Stimulated activated CD8-positive, alpha-beta memory T cell treated with anti-CD3 and anti-CD28 coated beads, Interleukin-15, amount 100 ng/mL, for 4 hours (primary cell): ENCODE data around the gene PACSIN3.

Experiments
- DNase-seq, 2 donors: peaks; one replicate each; pipeline ENCODE4 v3.0.0-alpha.2; 2020; ENCODE audit warnings: low read depth in 2 of 2

The PACSIN3 gene

GRCh38 chr11:47176328-47177228 lies 9.7 kb downstream of the PACSIN3 start, which contains the start of gene ARFGAP2:
TSS of gene ARFGAP2 (minus strand) at chr11:47176879. CDS start at chr11:47176853, 26 bp downstream.
- DNase-seq, result peak; percentile 92 to 93

GRCh38 chr11:47175746-47176327 lies 10.4 kb downstream of the PACSIN3 start:
- DNase-seq, result no peak

GRCh38 chr11:47172740-47173336 lies 13.4 kb downstream of the PACSIN3 start:
- no peak for DNase-seq

- DNase-seq, result no peak
Observed at GRCh38 chr11:47171856-47172255, 14.4 kb downstream of the PACSIN3 start.

- DNase-seq, result no peak
Observed at GRCh38 chr11:47171061-47171838, 15.0 kb downstream of the PACSIN3 start.

- no peak for DNase-seq
Observed at GRCh38 chr11:47166368-47166767, 19.9 kb downstream of the PACSIN3 start.

GRCh38 chr11:47165253-47165840 lies 20.9 kb downstream of the PACSIN3 start:
- no peak for DNase-seq

- no peak for DNase-seq
Observed at GRCh38 chr11:47164321-47164720, 21.9 kb downstream of the PACSIN3 start.

GRCh38 chr11:47163898-47164297 lies 22.3 kb downstream of the PACSIN3 start:
- DNase-seq, result no peak

- no peak for DNase-seq
Observed at GRCh38 chr11:47163193-47163592, 23.0 kb downstream of the PACSIN3 start.

GRCh38 chr11:47162426-47162825 lies 23.8 kb downstream of the PACSIN3 start:
- DNase-seq, result no peak

GRCh38 chr11:47161890-47162289 lies 24.3 kb downstream of the PACSIN3 start:
- no peak for DNase-seq

GRCh38 chr11:47161134-47161854 lies 24.9 kb downstream of the PACSIN3 start:
- DNase-seq, result no peak

GRCh38 chr11:47160753-47161133 lies 25.5 kb downstream of the PACSIN3 start:
- DNase-seq, result no peak

- DNase-seq, result no peak
Observed at GRCh38 chr11:47158242-47158641, 28.0 kb downstream of the PACSIN3 start.

- no peak for DNase-seq
Observed at GRCh38 chr11:47157805-47158204, 28.4 kb downstream of the PACSIN3 start.

GRCh38 chr11:47156951-47157350 lies 29.3 kb downstream of the PACSIN3 start:
- no peak for DNase-seq

GRCh38 chr11:47156333-47156732 lies 29.9 kb downstream of the PACSIN3 start:
- DNase-seq, result no peak

GRCh38 chr11:47155879-47156278 lies 30.4 kb downstream of the PACSIN3 start:
- no peak for DNase-seq

GRCh38 chr11:47154616-47155570 lies 31.3 kb downstream of the PACSIN3 start:
- DNase-seq, result no peak
